NCI-H460 (cell line): ENCODE results near the gene VPS51. TPM values are rescaled to one million over a fixed set of nuclear protein-coding genes. Genes with fewer than 3 reads are reported as not detected.

ENCODE experiments used
- DNase-seq: peaks from one replicate; pipeline ENCODE4 v3.0.0-alpha.2; 2016; ENCODE audit warnings: low read depth; ENCODE audit errors: extremely low read depth
- total RNA-seq: library from RNA; depleted of rRNA; stranded (reverse); fragments of >200 nt; shearing (Covaris generic); gene quantifications from 2 replicates; pipeline ENCODE4 v1.2.3, GENCODE V29; 2014

The VPS51 gene
- total RNA-seq, 1 experiment from 2014 or later: 60.0 TPM

- no peak for DNase-seq
Measured at GRCh38 chr11:65104628-65105027, 8.6 kb downstream of the VPS51 start.

DNA sequence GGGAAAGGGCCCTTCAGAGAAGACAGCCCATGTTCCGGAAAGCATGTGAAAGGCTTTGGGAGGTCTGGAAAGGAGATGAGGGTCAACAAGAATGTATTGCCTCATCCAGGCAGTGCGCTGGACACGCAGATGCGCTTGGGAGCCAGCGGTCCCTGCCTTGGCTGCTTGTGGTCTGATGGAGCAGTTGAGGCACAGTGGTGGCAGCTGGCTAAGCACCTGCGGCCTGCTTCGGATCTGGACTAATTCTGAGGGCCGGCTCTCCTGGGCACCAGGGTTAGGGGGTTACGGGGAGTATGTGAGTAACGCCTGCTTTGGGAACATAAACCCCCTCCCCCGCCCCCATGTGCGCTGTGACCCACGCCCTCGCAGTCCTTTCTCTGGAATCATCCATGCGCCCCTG lies 11.1 kb downstream of the VPS51 start:
- no peak for DNase-seq

DNA sequence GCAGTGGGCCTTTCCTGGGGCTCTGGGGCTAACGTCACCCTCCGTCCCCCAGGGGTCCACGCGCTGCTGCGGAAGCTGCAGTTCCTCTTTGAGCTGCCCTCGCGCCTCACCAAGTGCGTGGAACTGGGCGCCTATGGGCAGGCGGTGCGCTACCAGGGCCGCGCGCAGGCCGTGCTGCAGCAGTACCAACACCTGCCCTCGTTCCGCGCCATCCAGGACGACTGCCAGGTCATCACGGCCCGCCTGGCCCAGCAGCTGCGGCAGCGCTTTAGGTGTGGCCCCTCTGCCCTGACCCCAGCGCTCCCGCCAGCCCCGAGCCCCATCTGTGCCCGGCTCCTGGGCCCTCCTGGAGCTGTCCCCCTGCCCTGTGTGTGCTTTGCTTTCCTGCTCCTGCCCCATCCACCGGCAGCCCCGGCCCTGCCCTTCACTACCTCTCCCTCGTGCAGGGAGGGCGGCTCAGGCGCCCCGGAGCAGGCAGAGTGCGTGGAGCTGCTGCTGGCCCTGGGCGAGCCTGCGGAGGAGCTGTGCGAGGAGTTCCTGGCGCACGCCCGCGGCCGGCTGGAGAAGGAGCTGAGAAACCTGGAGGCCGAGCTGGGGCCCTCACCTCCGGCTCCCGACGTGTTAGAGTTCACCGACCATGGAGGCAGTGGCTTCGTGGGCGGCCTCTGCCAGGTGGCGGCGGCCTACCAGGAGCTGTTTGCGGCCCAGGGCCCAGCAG lies 11.9 kb downstream of the VPS51 start:
- no peak for DNase-seq

DNA sequence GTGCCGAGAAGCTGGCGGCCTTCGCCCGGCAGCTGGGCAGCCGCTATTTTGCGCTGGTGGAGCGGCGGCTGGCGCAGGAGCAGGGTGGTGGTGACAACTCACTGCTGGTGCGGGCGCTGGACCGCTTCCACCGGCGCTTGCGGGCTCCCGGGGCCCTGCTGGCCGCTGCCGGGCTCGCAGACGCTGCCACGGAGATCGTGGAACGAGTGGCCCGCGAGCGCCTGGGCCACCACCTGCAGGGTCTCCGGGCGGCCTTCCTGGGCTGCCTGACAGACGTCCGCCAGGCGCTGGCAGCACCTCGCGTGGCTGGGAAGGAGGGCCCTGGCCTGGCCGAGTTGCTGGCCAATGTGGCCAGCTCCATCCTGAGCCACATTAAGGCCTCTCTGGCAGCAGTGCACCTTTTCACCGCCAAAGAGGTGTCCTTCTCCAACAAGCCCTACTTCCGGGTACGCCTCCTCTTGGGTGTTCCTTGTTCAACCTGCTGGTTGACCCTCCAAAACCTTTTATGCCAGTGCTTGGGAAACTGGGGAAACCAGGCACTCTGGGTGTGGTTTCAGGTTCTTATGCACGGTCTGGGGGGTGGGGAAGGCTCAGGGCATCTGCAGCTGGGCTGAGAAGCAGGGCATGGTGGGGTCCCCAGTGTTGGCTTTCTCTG lies 12.6 kb downstream of the VPS51 start:
- DNase-seq: no peak

DNA sequence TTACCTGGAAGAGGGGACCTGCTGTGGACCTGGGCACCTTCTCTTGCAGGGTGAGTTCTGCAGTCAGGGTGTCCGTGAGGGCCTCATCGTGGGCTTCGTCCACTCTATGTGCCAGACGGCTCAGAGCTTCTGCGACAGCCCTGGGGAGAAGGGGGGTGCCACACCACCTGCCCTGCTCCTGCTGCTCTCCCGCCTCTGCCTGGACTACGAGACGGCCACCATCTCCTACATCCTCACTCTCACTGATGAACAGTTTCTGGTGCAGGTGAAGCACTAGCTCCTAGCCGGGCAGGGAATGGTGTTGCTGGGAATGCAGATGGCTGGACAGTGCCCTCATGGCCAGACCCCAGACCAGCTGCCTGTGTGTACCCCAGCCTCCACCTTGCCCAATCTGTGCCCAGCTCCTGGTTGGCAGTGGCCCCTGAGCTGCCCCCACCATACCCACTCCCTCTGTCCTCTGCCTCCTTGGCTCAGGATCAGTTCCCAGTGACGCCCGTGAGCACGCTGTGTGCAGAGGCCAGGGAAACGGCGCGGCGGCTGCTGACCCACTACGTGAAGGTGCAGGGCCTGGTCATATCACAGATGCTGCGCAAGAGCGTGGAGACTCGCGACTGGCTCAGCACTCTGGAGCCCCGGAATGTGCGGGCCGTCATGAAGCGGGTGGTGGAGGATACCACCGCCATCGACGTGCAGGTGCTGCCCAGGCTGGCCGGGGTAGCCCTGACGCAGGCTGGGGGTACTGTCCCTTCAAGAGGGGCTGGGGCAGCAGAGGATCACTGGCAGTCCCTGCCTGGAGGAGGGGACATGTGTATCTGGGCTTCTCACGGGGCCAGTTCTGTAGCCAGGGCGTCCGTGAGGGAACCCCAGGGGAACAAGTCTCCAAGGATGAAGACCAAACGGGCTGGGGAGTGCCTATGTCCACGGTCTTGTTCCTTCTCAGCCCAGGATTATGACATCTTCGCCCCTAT lies 13.5 kb downstream of the VPS51 start:
- no peak for DNase-seq

DNA sequence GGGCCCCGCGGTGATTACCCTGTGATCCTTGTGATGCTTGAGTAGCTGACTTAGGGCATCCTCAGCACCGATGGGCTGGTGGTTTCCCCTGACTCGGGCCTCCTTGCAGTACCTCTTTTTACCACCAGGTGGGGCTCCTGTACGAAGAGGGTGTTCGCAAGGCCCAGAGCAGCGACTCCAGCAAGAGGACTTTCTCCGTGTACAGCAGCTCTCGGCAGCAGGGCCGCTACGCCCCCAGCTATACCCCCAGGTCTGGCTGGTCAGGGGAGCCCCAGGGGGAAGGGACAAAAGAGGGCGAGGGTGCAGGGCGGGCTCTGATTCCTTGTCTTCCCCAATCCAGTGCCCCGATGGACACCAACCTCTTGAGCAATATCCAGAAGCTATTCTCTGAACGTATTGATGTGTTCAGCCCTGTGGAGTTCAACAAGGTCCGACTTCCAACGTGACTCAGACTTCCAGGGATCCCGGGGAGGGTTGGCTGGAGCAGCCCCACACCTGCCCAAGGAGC lies 14.4 kb downstream of the VPS51 start:
- DNase-seq: peak; percentile 72

GRCh38 chr11:65111159-65111743 lies 15.2 kb downstream of the VPS51 start:
- no peak for DNase-seq

DNA sequence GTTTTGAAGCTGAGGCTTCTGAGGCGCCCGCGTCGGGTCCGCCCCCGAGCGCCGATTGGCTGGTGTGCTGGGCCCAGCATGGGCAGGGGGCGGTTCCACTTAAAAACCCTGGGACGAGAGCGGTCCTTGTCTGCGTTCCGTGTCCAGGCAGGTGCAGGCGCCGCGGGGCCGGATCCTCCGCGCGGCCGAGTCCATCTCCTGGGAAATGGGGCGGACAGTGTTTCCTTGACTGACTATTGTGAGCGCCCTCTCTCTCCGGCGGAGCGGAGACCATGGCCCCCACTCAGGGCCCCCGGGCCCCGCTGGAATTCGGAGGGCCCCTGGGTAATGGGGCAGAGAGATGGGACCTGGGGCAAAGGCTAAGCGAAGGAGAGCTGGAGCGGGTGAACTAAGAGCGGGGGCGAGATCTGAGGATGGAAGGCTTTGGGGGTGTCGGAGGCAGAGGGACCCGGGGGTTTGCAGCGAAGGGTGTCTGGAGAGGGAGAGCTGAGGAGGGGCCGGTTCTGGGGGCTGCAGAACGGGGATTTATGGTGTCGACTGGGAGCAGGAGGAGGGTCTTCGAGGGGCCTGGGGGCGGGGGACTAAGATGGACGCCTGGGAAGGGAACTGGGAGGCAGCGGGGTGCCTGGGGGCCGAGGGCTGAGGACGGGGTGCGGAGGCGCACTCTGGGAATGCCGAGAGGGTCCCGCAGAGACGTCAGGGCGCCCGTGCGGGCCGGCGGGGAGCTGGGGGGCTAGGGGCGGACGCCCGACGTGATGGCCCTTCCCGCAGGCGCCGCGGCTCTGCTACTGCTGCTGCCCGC lies 15.9 kb downstream of the VPS51 start, which contains the start of gene TM7SF2:
Gene TM7SF2 (plus strand): TSS at position 129 of the 802 bp plus-strand sequence. CDS start 144 bp downstream, at position 273.
- DNase-seq: peak; percentile 87

DNA sequence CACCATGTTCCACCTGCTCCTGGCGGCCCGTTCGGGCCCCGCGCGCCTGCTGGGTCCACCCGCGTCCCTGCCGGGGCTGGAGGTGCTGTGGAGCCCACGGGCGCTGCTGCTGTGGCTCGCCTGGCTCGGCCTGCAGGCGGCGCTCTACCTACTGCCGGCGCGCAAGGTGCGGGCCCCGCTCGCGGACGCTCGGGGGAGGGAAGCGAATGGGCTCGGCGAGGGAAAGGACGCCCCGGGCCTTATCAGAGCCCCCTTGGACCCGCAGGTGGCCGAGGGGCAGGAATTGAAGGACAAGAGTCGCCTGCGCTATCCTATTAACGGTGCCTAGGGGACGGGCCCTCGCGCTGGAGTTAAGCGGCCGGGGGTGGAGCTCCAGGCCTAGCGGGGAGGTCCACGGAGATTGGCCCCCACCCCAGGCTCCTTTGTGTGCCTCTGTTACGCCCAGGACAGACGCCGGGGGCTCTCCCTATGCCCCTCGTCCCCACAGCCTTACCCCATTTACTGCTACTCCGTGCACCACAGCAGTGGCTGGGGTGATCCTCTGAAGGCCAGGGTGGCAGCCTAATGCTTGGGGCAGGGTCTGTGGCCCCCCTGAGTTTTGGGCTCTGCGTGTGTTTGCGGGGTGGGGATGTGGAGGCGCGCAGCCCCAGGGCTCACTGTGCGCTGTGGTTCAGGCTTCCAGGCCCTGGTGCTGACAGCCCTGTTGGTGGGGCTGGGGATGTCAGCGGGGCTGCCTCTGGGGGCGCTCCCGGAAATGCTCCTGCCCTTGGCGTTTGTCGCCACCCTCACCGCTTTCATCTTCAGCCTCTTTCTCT lies 16.7 kb downstream of the VPS51 start:
- no peak for DNase-seq

DNA sequence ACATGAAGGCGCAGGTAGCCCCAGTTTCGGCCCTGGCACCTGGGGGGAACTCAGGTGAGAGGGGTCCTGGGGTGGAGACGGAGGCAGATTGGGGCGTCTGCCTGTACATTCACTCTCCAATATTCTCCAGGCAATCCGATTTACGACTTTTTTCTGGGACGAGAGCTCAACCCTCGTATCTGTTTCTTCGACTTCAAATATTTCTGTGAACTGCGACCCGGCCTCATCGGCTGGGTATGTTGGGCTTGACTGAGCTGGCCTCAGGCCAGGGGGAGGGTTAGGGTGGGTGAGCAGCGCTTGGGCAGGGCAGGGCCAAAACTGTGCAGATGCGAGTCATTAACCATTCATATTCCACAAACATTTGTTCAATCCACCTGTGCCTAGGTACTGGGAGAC lies 17.3 kb downstream of the VPS51 start:
- no peak for DNase-seq

- DNase-seq: no peak
Measured at GRCh38 chr11:65113839-65114238, 17.8 kb downstream of the VPS51 start.

DNA sequence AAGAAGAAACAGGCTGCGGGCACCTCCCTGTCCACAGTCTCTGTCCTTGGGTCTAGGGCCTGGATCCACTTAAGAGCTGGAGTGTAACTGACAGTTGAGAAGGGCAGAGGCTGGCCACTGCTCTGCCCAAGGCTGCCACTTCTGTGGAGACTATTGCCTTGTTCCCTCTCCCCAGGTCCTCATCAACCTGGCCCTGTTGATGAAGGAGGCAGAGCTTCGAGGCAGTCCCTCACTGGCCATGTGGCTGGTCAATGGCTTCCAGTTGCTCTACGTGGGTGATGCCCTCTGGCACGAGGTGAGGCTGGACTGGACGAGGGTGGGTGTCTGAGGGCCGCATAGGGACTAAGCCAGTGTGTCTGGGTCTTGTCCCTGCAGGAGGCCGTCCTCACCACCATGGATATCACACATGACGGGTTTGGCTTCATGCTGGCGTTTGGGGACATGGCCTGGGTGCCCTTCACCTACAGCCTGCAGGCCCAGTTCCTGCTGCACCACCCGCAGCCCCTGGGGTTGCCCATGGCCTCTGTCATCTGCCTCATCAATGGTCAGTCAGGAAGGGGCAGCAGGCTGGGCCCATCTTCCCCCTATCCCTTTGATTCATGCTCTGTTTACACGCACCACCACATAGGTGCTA lies 18.6 kb downstream of the VPS51 start:
- no peak for DNase-seq

DNA sequence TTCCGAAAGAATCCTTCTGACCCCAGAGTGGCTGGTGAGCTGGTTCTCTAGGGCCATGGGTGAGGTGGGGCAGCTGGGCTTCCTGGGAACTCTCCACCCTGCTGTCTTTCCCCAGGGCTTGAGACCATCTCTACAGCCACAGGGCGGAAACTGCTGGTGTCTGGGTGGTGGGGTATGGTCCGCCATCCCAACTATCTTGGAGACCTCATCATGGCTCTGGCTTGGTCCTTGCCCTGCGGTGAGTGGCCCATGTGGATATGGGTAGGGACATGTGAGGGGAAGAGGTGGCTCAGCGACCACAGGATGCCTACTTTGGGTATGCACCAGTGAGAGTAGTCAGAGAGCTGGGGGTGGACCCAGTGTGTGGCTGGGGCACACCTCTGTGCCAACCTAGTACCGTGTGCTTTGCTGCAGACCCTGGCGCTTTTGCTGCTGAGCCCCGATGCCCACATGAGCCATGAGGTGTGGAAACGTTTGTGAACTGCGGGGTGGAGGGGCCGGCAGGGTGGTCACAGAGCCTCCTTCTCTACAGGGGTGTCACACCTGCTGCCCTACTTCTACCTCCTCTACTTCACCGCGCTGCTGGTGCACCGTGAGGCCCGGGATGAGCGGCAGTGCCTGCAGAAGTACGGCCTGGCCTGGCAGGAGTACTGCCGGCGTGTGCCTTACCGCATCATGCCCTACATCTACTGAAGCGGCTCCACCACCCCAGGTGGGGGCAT lies 19.5 kb downstream of the VPS51 start:
- no peak for DNase-seq

- no peak for DNase-seq
Measured at GRCh38 chr11:65116370-65117205, 20.6 kb downstream of the VPS51 start.

GRCh38 chr11:65117206-65118096 lies 21.4 kb downstream of the VPS51 start, which contains the start of gene ZNHIT2:
TSS of gene ZNHIT2 (minus strand) at chr11:65117701. CDS start at chr11:65117653, 48 bp downstream.
- DNase-seq: peak; percentile 96
